NCI-H446 treated with DMSO at 0.1 percent for 48 hours (cell line): ENCODE data around the gene HSPA12A.

Experiments used
- DNase-seq: peaks from one replicate; lab custom pipeline; 2025; lab: John Stamatoyannopoulos, UW

Gene HSPA12A

GRCh38 chr10:116743266-116744064 is 1.1 kb upstream of the HSPA12A start:
- DNase-seq, result no peak

GRCh38 chr10:116741391-116742351 is 695 bp downstream of the HSPA12A start:
- DNase-seq, result no peak

GRCh38 chr10:116740971-116741370 is 1.4 kb downstream of the HSPA12A start:
- DNase-seq, result no peak

GRCh38 chr10:116738339-116738738 is 4.0 kb downstream of the HSPA12A start:
- no peak for DNase-seq

- peak; percentile 59 for DNase-seq
Measured at GRCh38 chr10:116737627-116738327, 4.6 kb downstream of the HSPA12A start.

- DNase-seq, result no peak
Measured at GRCh38 chr10:116733566-116733965, 8.8 kb downstream of the HSPA12A start.

GRCh38 chr10:116732573-116732972 is 9.8 kb downstream of the HSPA12A start:
- no peak for DNase-seq

GRCh38 chr10:116730464-116731260 is 11.7 kb downstream of the HSPA12A start:
- no peak for DNase-seq

- no peak for DNase-seq
Measured at GRCh38 chr10:116729243-116729642, 13.1 kb downstream of the HSPA12A start.

GRCh38 chr10:116728526-116729096 is 13.8 kb downstream of the HSPA12A start:
- DNase-seq, result no peak

- DNase-seq, result no peak
Measured at GRCh38 chr10:116723428-116724281, 18.7 kb downstream of the HSPA12A start.

- DNase-seq, result no peak
Measured at GRCh38 chr10:116722736-116723427, 19.5 kb downstream of the HSPA12A start.

GRCh38 chr10:116721547-116722392 is 20.6 kb downstream of the HSPA12A start:
- no peak for DNase-seq

- DNase-seq, result no peak
Measured at GRCh38 chr10:116720668-116721546, 21.5 kb downstream of the HSPA12A start.

- no peak for DNase-seq
Measured at GRCh38 chr10:116720241-116720643, 22.1 kb downstream of the HSPA12A start.

- no peak for DNase-seq
Measured at GRCh38 chr10:116719804-116720203, 22.6 kb downstream of the HSPA12A start.

GRCh38 chr10:116718058-116718457 is 24.3 kb downstream of the HSPA12A start:
- DNase-seq, result no peak

GRCh38 chr10:116716381-116716780 is 26.0 kb downstream of the HSPA12A start:
- DNase-seq, result no peak
